Measurements from ENCODE around the gene LRRN4CL.
A peak's percentile ranks its signal among the peaks of the same experiment; 100 is the strongest.

DNA sequence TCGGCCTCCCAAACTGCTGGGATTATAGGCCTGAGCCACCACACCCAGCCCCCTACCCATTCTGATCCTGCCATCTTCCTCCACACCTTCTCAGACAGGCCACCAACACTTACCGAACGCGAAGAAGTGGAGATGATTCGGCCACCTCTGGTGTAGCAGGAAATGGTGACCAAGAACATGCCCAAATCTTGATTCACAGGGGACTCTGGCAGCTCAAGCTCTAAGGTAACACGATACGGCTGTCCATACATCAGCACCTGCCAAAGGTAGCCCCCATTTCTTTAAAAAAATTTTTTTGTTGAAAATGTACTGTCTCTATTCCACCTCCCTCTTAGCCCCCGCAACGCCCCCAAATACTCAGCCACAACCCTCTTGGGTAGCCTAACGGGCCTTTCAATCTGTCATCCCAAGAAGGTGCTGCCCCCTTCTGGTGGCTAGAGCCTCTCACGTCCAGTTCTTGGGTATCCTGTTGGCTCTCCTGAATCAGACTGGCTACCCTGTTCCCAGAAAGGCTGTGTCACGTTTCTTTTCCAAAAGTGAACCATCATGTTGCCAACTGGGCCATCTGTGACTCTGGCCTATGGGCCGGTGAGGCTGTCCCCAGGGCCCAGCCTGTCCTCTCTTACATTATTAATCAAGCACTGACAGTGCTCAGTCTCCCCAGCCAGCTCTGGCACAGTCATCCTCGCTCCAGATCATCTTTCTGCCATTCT lies 5.3 kb upstream of the LRRN4CL start:
- TF ChIP-seq, protein P1, sequence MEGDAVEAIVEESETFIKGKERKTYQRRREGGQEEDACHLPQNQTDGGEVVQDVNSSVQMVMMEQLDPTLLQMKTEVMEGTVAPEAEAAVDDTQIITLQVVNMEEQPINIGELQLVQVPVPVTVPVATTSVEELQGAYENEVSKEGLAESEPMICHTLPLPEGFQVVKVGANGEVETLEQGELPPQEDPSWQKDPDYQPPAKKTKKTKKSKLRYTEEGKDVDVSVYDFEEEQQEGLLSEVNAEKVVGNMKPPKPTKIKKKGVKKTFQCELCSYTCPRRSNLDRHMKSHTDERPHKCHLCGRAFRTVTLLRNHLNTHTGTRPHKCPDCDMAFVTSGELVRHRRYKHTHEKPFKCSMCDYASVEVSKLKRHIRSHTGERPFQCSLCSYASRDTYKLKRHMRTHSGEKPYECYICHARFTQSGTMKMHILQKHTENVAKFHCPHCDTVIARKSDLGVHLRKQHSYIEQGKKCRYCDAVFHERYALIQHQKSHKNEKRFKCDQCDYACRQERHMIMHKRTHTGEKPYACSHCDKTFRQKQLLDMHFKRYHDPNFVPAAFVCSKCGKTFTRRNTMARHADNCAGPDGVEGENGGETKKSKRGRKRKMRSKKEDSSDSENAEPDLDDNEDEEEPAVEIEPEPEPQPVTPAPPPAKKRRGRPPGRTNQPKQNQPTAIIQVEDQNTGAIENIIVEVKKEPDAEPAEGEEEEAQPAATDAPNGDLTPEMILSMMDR (IDR thresholded peaks at IDR 0.05) = peak; percentile 45 to 72 (median 62)
- no peak for TF ChIP-seq POLR2A (IDR thresholded peaks at IDR 0.05)

Data from breast epithelium (tissue), 3 donors.